Neural crest cell (in vitro differentiated cells): ENCODE results near the gene OR6C68. TPM values are rescaled to one million over a fixed set of nuclear protein-coding genes. Genes with fewer than 3 reads are reported as not detected.
A peak's percentile ranks its signal among the peaks of the same experiment; 100 is the strongest.
"Not testable (repeated sequence)": the region's sequence is repeated elsewhere in the genome, so short reads cannot be mapped to it uniquely, and the experiment has no call there.

Experiments
- DNase-seq: peaks from one replicate; pipeline ENCODE4 v3.0.0; 2021; ENCODE audit warnings: low read depth, mixed read lengths, low spot score
- H3K27ac Mint-ChIP-seq: one replicate; pipeline ENCODE4 v1.8.0; 2021; ENCODE audit warnings: mild to moderate bottlenecking, mixed read lengths; ENCODE audit not compliant: unreplicated experiment
- H3K27me3 Mint-ChIP-seq: 2 replicates; pipeline ENCODE4 v1.8.0; 2021; ENCODE audit warnings: low read depth, mild to moderate bottlenecking, mixed read lengths
- H3K36me3 Mint-ChIP-seq: 2 replicates; pipeline ENCODE4 v1.8.0; 2021; ENCODE audit warnings: low read depth, mild to moderate bottlenecking, mixed read lengths
- H3K4me1 Mint-ChIP-seq: 2 replicates; pipeline ENCODE4 v1.8.0; 2021; ENCODE audit warnings: mixed read lengths
- H3K4me3 Mint-ChIP-seq: one replicate; pipeline ENCODE4 v1.8.0; 2021; ENCODE audit warnings: mild to moderate bottlenecking, mixed read lengths
- H3K9me3 Mint-ChIP-seq: 2 replicates; pipeline ENCODE4 v1.8.0; 2021; ENCODE audit warnings: mixed read lengths
- CTCF ChIP-seq: fragments of 200-600 bp; sonication (generic); conservative IDR thresholded peaks from 2 replicates; pipeline ENCODE4 v1.5.0; 2021; ENCODE audit warnings: antibody characterized with exemption, mild to moderate bottlenecking
- total RNA-seq: library from RNA; stranded (reverse); gene quantifications from 2 replicates; pipeline ENCODE4 v1.2.1, GENCODE V29; 2021

OR6C68 gene
- total RNA-seq, 1 donor from 2014 or later = not detected

- H3K27ac Mint-ChIP-seq = no peak overlapping the region
- DNase-seq = no peak
- peaks cover 4% of the 10 kb centered on the region for H3K4me1 Mint-ChIP-seq
- no peaks in the 10 kb centered on the region for H3K36me3 Mint-ChIP-seq
- no peak for TF ChIP-seq CTCF
- no peaks in the 10 kb centered on the region for H3K27me3 Mint-ChIP-seq
- no peak overlapping the region for H3K4me3 Mint-ChIP-seq
- no peaks in the 10 kb centered on the region for H3K9me3 Mint-ChIP-seq
These were observed 24.3 kb upstream of the OR6C68 start for GRCh38 chr12:55467836-55468235.

GRCh38 chr12:55469291-55469690, 22.9 kb upstream of the OR6C68 start:
- no peaks in the 10 kb centered on the region for H3K27me3 Mint-ChIP-seq
- DNase-seq = no peak
- TF ChIP-seq CTCF = no peak
- no peaks in the 10 kb centered on the region for H3K9me3 Mint-ChIP-seq
- no peaks in the 10 kb centered on the region for H3K36me3 Mint-ChIP-seq
- peaks cover 4% of the 10 kb centered on the region for H3K4me1 Mint-ChIP-seq
- H3K4me3 Mint-ChIP-seq = no peak overlapping the region
- no peak overlapping the region for H3K27ac Mint-ChIP-seq

- H3K4me1 Mint-ChIP-seq = peaks cover 4% of the 10 kb centered on the region
- H3K9me3 Mint-ChIP-seq = no peaks in the 10 kb centered on the region
- H3K27ac Mint-ChIP-seq = no peak within 1 kb of the TSS
- no peak for TF ChIP-seq CTCF
- no peaks in the 10 kb centered on the region for H3K27me3 Mint-ChIP-seq
- no peaks in the 10 kb centered on the region for H3K36me3 Mint-ChIP-seq
- H3K4me3 Mint-ChIP-seq = no peak within 1 kb of the TSS
- no peak for DNase-seq
These were observed 21.9 kb upstream of the OR6C68 start, which contains the start of gene OR6C70 for GRCh38 chr12:55470088-55470829. Gene OR6C70, minus strand, starts transcription at chr12:55470138. Its CDS starts 0 bp downstream, at chr12:55470138.

- no peaks in the 10 kb centered on the region for H3K9me3 Mint-ChIP-seq
- peaks cover 4% of the 10 kb centered on the region for H3K4me1 Mint-ChIP-seq
- H3K4me3 Mint-ChIP-seq = no peak overlapping the region
- no peak for DNase-seq
- TF ChIP-seq CTCF = no peak
- no peaks in the 10 kb centered on the region for H3K27me3 Mint-ChIP-seq
- no peaks in the 10 kb centered on the region for H3K36me3 Mint-ChIP-seq
- no peak overlapping the region for H3K27ac Mint-ChIP-seq
These were observed 19.9 kb upstream of the OR6C68 start for GRCh38 chr12:55472264-55472663.

GRCh38 chr12:55479136-55479535, 13.0 kb upstream of the OR6C68 start:
- not testable (repeated sequence) for H3K36me3 Mint-ChIP-seq, H3K9me3 Mint-ChIP-seq, DNase-seq, H3K4me3 Mint-ChIP-seq, H3K27ac Mint-ChIP-seq, H3K4me1 Mint-ChIP-seq, H3K27me3 Mint-ChIP-seq

- DNase-seq = peak; percentile 6
- H3K4me1 Mint-ChIP-seq = peaks cover 10% of the 10 kb centered on the region
- not testable (repeated sequence) for H3K27me3 Mint-ChIP-seq, H3K36me3 Mint-ChIP-seq, H3K9me3 Mint-ChIP-seq
- H3K4me3 Mint-ChIP-seq = peak overlapping the region; percentile 80
- peak overlapping the region; percentile 40 for H3K27ac Mint-ChIP-seq
These were observed 7.9 kb upstream of the OR6C68 start for GRCh38 chr12:55484284-55484683.
